ENCODE results near the gene ADPRH.
"Not testable (repeated sequence)": the region's sequence is repeated elsewhere in the genome, so short reads cannot be mapped to it uniquely, and the experiment has no call there.

The ADPRH gene

DNA sequence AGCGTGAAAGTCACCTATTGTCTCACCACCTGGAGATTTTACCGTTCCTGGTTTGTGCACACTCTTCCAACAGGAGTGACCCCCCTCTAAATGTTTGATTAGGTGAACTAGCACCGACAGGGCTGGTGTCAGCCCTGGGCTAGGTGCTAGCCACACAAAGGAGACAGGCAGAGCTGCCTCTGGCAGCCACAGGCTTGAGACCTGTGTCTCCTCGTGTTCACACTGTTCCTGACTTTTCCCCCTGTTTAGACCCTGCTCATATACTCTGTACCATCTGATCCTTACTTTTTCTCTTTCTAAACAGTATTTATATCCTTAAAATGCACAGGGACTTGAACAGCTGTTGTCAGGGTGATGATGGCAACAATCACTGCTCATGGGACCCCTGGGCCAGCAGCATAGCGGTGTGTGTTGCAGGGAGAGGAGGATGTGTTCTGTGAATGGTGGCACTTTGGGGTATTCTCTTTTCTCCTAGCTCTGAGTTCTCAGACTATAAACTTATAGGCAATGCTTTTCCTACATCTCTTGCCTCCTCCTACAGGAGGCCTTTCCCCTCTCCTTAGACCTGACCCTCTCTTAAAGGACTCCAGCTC is 25.4 kb upstream of the ADPRH start:
- peaks cover 37% of the 10 kb centered on the region for H3K4me1 Mint-ChIP-seq
- H3K9me3 Mint-ChIP-seq, result no peaks in the 10 kb centered on the region
- peaks cover 6% of the 10 kb centered on the region for H3K27me3 Mint-ChIP-seq
- H3K4me3 Mint-ChIP-seq, result no peak overlapping the region
- ATAC-seq (no peak), DNase-seq (no peak)
- H3K27ac Mint-ChIP-seq, result no peak overlapping the region
- peaks cover 11% of the 10 kb centered on the region for H3K36me3 Mint-ChIP-seq (ENCODE audit: low read depth)

DNA sequence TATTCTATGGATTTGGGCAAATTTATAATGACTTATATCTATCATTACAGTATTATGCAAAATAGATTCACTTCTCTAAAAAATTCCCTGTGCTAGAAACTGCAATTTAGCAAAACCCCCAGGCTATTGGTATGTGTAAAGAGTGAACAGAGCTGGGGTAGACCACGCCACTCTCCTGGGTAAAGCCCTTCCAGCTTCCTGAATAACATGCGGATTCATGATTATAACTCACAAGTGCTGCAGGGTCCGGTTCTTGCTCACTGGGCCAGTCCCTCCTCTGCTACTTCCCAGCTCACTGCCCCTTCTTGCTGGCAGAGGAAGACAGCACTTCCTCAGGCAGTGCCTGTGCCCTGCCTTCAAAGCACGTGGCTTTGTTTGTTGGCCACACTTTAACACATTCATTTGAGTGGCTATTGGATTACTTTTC is 24.0 kb upstream of the ADPRH start:
- DNase-seq (no peak), ATAC-seq (no peak)
- H3K4me3 Mint-ChIP-seq, result peak overlapping the region; percentile 44
- H3K4me1 Mint-ChIP-seq, result peaks cover 50% of the 10 kb centered on the region
- H3K9me3 Mint-ChIP-seq, result no peaks in the 10 kb centered on the region
- H3K27me3 Mint-ChIP-seq, result peaks cover 6% of the 10 kb centered on the region
- peaks cover 11% of the 10 kb centered on the region for H3K36me3 Mint-ChIP-seq (ENCODE audit: low read depth)
- peak overlapping the region; percentile 59 for H3K27ac Mint-ChIP-seq

DNA sequence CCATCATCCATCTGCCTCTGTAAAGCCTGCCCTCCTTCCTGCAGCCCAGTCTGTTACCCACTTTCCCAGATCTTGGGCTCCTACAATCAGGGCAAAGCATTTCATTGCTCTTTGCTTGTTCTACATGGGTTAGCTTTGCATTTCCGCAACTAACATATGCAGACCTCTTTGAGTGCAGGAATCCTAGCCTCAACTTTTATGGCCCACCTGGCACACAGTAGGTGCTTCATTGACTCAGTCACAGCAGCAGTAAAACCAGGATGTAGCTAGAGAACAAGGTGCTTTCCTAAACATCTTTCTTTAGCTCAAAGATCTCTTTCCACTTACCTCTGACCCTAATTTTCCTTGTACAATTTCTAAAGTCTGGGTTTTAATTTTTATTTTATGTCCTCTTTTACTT is 23.4 kb upstream of the ADPRH start:
- Mint-ChIP-seq H3K36me3 (ENCODE audit: low read depth) (peaks cover 11% of the 10 kb centered on the region), H3K27me3 (peaks cover 6% of the 10 kb centered on the region), H3K4me1 (peaks cover 52% of the 10 kb centered on the region), H3K27ac (peak overlapping the region; percentile 21), H3K9me3 (no peaks in the 10 kb centered on the region), H3K4me3 (peak overlapping the region; percentile 19)
- no peak for DNase-seq
- no peak for ATAC-seq

DNA sequence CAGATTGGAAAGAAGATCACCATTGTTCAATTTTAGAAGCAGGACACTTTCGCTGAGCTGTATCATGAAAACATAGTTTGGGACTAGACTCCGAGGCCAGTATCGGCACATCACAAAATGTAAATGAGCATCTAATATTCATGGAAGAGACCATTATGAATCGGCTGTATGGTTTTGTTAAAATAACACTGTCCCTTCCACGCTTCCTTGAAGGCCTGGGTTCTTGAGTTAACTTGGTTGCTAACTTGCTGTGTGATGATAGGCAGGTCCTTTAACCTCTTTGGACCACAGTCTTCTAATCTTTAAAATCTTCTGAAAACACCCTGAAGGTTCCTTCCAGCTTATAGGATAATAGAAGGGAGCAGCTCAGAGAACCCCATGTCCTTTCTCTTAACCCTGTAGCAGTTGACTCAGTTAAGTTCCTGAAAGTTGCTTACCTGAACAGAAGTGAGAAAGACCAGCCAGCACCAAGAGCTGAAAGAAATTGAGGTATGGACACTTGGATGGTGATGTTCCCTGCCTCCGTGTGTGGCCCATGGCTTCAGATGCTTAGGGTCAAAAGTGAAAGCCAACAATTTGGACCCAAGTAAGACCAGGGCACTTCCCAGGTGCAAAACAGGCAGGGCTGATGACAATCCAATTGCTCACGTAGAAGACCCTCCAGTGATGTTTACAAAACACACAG is 22.0 kb upstream of the ADPRH start:
- Mint-ChIP-seq H3K27me3 (peaks cover 6% of the 10 kb centered on the region), H3K4me3 (peak overlapping the region; percentile 69), H3K36me3 (ENCODE audit: low read depth) (peaks cover 11% of the 10 kb centered on the region), H3K9me3 (no peaks in the 10 kb centered on the region), H3K4me1 (peaks cover 58% of the 10 kb centered on the region), H3K27ac (peak overlapping the region; percentile 70)
- no peak for DNase-seq
- no peak for ATAC-seq

DNA sequence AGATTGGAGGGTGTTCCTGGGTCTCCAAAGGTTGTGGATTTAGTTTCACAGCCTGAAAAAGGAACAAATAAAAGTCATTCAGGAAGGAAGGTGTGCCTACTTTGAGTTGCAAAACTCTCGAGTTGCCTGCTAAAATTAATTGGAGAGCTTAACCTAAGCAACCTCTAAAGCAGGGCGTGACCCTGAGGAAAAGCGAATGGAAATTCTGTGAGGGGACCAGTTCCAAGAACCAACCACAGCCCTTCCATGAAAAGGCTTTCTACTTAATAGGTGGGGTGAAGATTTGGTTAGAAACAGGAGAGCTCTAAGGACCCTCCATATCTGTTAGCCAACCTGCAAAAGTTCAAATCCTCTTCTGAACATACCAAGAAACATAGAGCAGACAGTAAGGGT is 21.4 kb upstream of the ADPRH start:
- DNase-seq (peak; percentile 41), ATAC-seq (no peak)
- H3K4me3 Mint-ChIP-seq, result peak overlapping the region; percentile 69
- H3K27me3 Mint-ChIP-seq, result peaks cover 6% of the 10 kb centered on the region
- peaks cover 64% of the 10 kb centered on the region for H3K4me1 Mint-ChIP-seq
- peak overlapping the region; percentile 70 for H3K27ac Mint-ChIP-seq
- no peaks in the 10 kb centered on the region for H3K9me3 Mint-ChIP-seq
- H3K36me3 Mint-ChIP-seq (ENCODE audit: low read depth), result peaks cover 11% of the 10 kb centered on the region

DNA sequence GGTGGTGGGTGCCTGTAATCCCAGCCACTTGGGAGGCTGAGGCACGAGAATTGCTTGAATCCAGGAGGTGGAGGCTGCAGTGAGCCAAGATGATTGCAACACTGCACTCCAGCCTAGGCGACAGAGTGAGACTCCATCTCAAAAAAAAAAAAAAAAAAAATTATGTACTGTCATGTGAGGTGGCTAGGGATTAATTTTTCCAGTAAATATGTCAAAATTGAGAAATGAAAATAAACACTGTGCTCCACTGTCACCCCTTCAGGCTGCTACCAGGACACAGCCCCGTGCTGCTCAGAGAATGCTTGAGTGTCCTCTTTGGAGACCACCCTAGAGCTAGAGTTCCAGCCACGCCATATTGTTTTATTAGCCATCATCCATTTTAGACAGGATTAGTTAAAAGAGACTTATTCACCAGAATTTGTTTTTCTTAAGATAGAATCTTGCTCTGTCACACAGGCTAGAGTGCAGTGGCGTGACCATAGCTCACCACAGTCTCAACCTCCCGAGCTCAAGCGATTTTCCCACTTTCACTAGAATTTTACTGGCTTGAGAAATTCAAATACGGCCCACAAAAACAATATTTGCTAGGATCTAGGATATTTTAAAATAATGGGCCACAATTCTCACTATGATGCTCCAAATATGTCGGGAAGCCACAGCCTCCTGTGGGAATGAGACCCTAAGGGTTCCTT is 20.5 kb upstream of the ADPRH start:
- no peaks in the 10 kb centered on the region for H3K9me3 Mint-ChIP-seq
- H3K27me3 Mint-ChIP-seq, result peaks cover 6% of the 10 kb centered on the region
- H3K27ac Mint-ChIP-seq, result peak overlapping the region; percentile 70
- ATAC-seq (no peak), DNase-seq (no peak)
- peak overlapping the region; percentile 69 for H3K4me3 Mint-ChIP-seq
- peaks cover 67% of the 10 kb centered on the region for H3K4me1 Mint-ChIP-seq
- peaks cover 11% of the 10 kb centered on the region for H3K36me3 Mint-ChIP-seq (ENCODE audit: low read depth)

DNA sequence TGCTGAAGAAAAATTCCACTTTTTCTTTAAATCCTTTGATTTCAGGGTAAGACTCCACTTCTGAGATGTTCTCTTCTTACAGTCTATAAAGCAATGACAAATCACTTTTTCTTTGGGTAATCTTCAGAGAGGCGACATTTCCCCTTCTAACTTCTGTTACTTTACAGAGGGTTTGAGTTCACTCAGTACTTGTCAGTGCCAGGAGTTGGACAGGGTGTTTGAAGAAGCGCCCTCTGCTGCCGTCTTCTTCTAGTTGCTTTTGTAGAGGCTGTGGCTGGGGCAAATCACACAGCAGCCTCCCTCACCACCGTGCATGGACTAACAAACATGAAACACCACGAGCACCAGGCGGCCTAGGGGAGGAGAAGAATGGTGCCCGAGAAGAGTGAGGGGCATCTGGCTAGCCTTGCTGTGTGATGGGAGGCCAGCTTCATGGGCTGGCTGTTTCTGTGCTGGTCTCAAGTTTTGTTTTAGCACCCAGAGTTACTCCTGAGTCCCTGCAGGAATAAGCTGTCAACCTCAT is 19.8 kb upstream of the ADPRH start, which contains the start of gene CD80:
CD80 (minus strand) TSS at position 174 of the 523 bp plus-strand sequence. CDS start 1,886 bp downstream, outside the sequence.
- Mint-ChIP-seq H3K9me3 (no peaks in the 10 kb centered on the region), H3K4me3 (peak within 1 kb of the TSS; percentile 69), H3K36me3 (ENCODE audit: low read depth) (peaks cover 11% of the 10 kb centered on the region), H3K4me1 (peaks cover 69% of the 10 kb centered on the region), H3K27me3 (peaks cover 6% of the 10 kb centered on the region), H3K27ac (peak within 1 kb of the TSS; percentile 72)
- DNase-seq, result peak; percentile 70
- peak; percentile 77 for ATAC-seq

DNA sequence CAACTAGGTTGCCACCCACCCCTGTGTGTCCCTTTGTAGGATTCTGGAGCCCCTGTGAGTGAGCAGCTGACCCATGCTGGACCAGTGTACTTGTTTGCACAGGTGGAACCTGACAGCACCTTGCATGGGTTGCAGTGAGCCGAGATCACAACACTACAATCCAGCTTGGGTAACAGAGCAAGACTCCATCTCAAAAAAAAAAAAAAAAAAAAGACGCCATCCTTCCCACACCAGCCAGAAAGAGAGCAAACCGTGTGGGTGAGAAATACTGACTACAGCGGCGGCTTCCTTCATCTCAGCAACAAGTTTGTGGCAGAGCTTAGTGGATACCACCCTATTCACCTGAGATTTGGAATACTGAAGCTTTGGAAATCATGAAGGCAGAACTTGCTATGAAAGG is 19.1 kb upstream of the ADPRH start:
- Mint-ChIP-seq H3K36me3 (ENCODE audit: low read depth) (peaks cover 11% of the 10 kb centered on the region), H3K4me1 (peaks cover 63% of the 10 kb centered on the region), H3K27me3 (peaks cover 6% of the 10 kb centered on the region), H3K27ac (no peak overlapping the region), H3K4me3 (peak overlapping the region; percentile 30), H3K9me3 (no peaks in the 10 kb centered on the region)
- no peak for ATAC-seq
- no peak for DNase-seq

DNA sequence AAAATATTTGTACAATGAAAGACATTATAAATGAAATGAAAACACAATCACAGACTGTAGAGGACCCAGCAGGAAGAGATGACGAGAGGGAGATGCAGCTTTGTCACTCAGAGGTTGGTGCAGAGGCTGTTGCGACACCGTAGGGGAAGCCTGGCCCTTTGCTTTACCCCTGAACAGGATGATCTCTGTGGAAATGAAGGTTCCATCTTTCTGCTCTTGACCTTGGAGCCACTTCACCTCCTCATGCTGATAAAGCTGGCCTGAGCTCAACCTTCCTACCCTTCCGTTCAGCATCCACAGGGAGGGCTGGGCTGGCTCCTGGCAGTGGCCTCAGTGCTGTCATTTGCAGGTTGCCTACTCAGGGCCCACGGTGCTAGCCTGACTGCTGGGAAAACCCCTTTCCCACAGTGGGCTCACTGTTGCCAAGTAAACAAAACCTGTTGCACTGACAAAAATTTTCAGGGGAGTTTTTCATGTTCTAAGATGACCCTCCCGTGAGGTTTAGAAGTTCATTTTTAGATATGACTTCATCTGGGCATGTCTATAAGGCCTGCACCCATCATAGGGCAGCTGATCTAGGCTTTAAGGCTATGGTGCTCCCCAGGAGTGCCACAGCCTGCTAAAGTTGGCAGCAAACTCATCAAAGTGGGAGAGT is 16.9 kb upstream of the ADPRH start:
- H3K36me3 Mint-ChIP-seq (ENCODE audit: low read depth), result peaks cover 8% of the 10 kb centered on the region
- H3K9me3 Mint-ChIP-seq, result no peaks in the 10 kb centered on the region
- peak; percentile 90 for ATAC-seq
- peak overlapping the region; percentile 92 for H3K27ac Mint-ChIP-seq
- H3K4me3 Mint-ChIP-seq, result peak overlapping the region; percentile 67
- peak; percentile 55 for DNase-seq
- peaks cover 46% of the 10 kb centered on the region for H3K4me1 Mint-ChIP-seq
- peaks cover 8% of the 10 kb centered on the region for H3K27me3 Mint-ChIP-seq

DNA sequence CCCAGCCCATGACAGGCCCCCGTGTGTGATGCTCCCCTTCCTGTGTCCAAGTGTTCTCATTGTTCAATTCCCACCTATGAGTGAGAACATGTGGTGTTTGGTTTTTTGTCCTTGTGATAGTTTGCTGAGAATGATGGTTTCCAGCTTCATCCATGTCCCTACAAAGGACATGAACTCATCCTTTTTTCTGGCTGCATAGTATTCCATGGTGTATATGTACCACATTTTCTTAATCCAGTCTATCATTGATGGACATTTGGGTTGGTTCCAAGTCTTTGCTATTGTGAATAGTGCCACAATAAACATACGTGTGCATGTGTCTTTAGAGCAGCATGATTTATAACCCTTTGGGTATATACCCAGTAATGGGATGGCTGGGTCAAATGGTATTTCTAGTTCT is 16.0 kb upstream of the ADPRH start:
- H3K4me3 Mint-ChIP-seq; H3K27ac Mint-ChIP-seq; H3K9me3 Mint-ChIP-seq; ATAC-seq; H3K36me3 Mint-ChIP-seq (ENCODE audit: low read depth); DNase-seq; H3K27me3 Mint-ChIP-seq: not testable (repeated sequence)
- peaks cover 39% of the 10 kb centered on the region for H3K4me1 Mint-ChIP-seq

DNA sequence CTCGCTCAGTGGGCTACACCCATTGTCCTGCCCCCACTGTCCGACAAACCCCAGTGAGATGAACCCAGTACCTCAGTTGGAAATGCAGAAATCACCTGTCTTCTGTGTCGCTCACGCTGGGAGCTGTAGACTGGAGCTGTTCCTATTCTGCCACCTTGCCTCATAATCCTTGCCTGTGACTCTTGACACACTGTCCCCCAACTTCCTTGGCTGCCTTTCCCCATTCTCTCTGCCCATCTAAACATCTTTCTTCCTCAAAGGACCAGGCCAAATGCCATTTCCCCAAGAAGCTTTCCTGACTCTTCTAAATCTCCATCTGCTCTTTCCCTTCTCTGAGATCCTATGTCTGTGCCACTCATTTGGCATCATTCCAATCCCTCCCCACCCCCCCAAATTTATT is 10.1 kb upstream of the ADPRH start:
- Mint-ChIP-seq H3K36me3 (ENCODE audit: low read depth) (peaks cover 1% of the 10 kb centered on the region), H3K4me3 (no peak overlapping the region), H3K9me3 (no peaks in the 10 kb centered on the region), H3K27ac (no peak overlapping the region), H3K27me3 (peaks cover 17% of the 10 kb centered on the region), H3K4me1 (peaks cover 7% of the 10 kb centered on the region)
- ATAC-seq (no peak), DNase-seq (no peak)

DNA sequence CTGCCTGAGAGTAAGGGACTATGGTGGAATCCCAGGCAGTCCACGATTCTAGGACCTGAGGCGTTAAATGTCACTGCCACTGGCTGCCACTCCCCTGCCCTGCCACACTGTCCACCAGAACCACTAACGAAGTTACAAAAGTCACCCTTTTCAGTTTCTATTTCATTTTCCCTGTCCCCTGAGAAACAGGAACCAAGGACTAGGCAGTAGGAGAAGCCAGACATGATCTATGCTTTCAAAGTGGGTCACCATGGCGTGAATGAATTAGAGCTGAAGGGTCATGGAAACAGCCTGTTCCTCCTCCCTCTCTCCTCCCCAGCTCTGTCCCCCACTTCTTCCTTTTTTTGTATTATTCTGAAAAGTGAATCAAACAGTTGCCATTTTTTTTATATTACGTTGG is 9.1 kb upstream of the ADPRH start:
- Mint-ChIP-seq H3K4me1 (peaks cover 7% of the 10 kb centered on the region), H3K27ac (no peak overlapping the region), H3K36me3 (ENCODE audit: low read depth) (peaks cover 1% of the 10 kb centered on the region), H3K9me3 (no peaks in the 10 kb centered on the region), H3K4me3 (no peak overlapping the region), H3K27me3 (peaks cover 17% of the 10 kb centered on the region)
- DNase-seq, result no peak
- ATAC-seq, result peak; percentile 43

DNA sequence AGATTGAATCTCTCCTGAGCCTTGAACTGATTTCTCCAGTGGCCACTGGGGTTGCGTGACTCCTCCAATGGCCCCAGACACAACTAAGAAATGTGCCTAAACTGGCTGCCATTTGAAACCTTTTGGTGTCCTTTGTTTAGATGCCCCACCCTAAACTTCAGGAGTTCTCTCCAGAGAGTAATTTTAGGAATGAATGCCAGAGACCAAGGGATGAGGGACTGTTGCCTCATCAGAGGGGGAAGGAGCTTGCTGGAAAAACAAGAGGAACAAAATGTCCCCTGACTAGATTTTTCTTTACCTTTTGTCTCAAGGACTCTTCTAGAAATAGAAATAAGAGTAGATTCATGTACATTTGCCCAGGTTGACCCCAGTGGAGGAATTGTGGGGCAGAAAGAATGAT is 8.1 kb upstream of the ADPRH start:
- no peaks in the 10 kb centered on the region for H3K9me3 Mint-ChIP-seq
- ATAC-seq, result no peak
- H3K27ac Mint-ChIP-seq, result no peak overlapping the region
- peaks cover 1% of the 10 kb centered on the region for H3K36me3 Mint-ChIP-seq (ENCODE audit: low read depth)
- peaks cover 17% of the 10 kb centered on the region for H3K27me3 Mint-ChIP-seq
- peaks cover 7% of the 10 kb centered on the region for H3K4me1 Mint-ChIP-seq
- no peak for DNase-seq
- H3K4me3 Mint-ChIP-seq, result no peak overlapping the region

DNA sequence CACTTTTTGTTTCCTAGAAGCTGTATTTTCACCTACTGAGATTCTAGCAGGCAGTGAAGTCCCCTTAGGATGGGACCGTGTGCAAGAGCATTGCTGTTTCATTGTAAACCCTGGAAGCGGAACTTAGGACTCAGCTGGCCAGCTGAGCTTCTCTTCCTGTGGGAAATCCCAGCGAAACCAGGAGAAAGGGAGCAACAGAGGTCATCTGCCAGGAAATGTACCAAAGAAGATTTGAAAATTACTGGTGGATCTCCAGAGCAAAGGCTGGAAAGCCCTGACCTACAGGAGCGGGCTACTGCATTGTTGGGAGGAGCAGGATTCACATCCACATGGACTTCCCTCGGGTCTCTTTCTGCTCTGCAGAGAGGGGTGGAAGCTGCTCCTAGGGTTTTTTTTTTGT is 7.6 kb upstream of the ADPRH start:
- Mint-ChIP-seq H3K27me3 (peaks cover 15% of the 10 kb centered on the region), H3K4me3 (no peak overlapping the region), H3K36me3 (ENCODE audit: low read depth) (peaks cover 1% of the 10 kb centered on the region), H3K27ac (no peak overlapping the region), H3K4me1 (peaks cover 7% of the 10 kb centered on the region), H3K9me3 (no peaks in the 10 kb centered on the region)
- ATAC-seq (no peak), DNase-seq (no peak)
